ENCODE data around the gene APOL2. TPM values are rescaled to one million over a fixed set of nuclear protein-coding genes. Genes with fewer than 3 reads are reported as not detected.

Gene APOL2
- total RNA-seq, 1 donor from 2014 or later: 38.3 TPM

GRCh38 chr22:36249160-36249559, 9.8 kb upstream of the APOL2 start:
- Mint-ChIP-seq H3K36me3 (ENCODE audit: low read depth) (peaks cover 4% of the 10 kb centered on the region), H3K27me3 (no peaks in the 10 kb centered on the region), H3K4me3 (no peak overlapping the region), H3K4me1 (peaks cover 23% of the 10 kb centered on the region), H3K27ac (no peak overlapping the region), H3K9me3 (peaks cover 7% of the 10 kb centered on the region)
- POLR2A ChIA-PET: interaction anchor here (1.2 kb wide), 1 partner anchor 10 kb away, joined by 3 read pairs; the partner anchor contains the start of gene APOL2
- ATAC-seq (ENCODE audit: low read depth) (no peak), DNase-seq (no peak)
- TF ChIP-seq CTCF (IDR thresholded peaks at IDR 0.05): no peak
- CTCF ChIA-PET: no interaction called here
- intact Hi-C loops (cut with micrococcal nuclease): no loop called here

- no peak for DNase-seq
- no peaks in the 10 kb centered on the region for H3K27me3 Mint-ChIP-seq
- no peak overlapping the region for H3K4me3 Mint-ChIP-seq
- intact Hi-C loops (cut with micrococcal nuclease): no loop called here
- no peak overlapping the region for H3K27ac Mint-ChIP-seq
- TF ChIP-seq CTCF (IDR thresholded peaks at IDR 0.05): no peak
- no peak for ATAC-seq (ENCODE audit: low read depth)
- peaks cover 11% of the 10 kb centered on the region for H3K4me1 Mint-ChIP-seq
- H3K36me3 Mint-ChIP-seq (ENCODE audit: low read depth): peaks cover 2% of the 10 kb centered on the region
- CTCF ChIA-PET: no interaction called here
- POLR2A ChIA-PET: no interaction called here
- peaks cover 10% of the 10 kb centered on the region for H3K9me3 Mint-ChIP-seq
These were observed 8.6 kb upstream of the APOL2 start for GRCh38 chr22:36247955-36248354.

GRCh38 chr22:36246718-36247117, 7.4 kb upstream of the APOL2 start:
- Mint-ChIP-seq H3K27ac (no peak overlapping the region), H3K4me1 (peaks cover 5% of the 10 kb centered on the region), H3K4me3 (no peak overlapping the region), H3K27me3 (no peaks in the 10 kb centered on the region), H3K9me3 (peaks cover 10% of the 10 kb centered on the region), H3K36me3 (ENCODE audit: low read depth) (no peaks in the 10 kb centered on the region)
- no peak for DNase-seq
- ChIA-PET CTCF (no interaction called here), POLR2A (interaction anchor here (0.6 kb wide), 1 partner anchor 189 kb away, joined by 3 read pairs; no protein-coding TSS in a partner anchor)
- intact Hi-C loops (cut with micrococcal nuclease): no loop called here
- ATAC-seq (ENCODE audit: low read depth): no peak
- no peak for TF ChIP-seq CTCF (IDR thresholded peaks at IDR 0.05)

- Mint-ChIP-seq H3K4me1 (peaks cover 5% of the 10 kb centered on the region), H3K27ac (no peak overlapping the region), H3K9me3 (peaks cover 10% of the 10 kb centered on the region), H3K4me3 (no peak overlapping the region), H3K27me3 (no peaks in the 10 kb centered on the region), H3K36me3 (ENCODE audit: low read depth) (no peaks in the 10 kb centered on the region)
- ChIA-PET CTCF (no interaction called here), POLR2A (interaction anchor here (0.6 kb wide), 1 partner anchor 188 kb away, joined by 3 read pairs; no protein-coding TSS in a partner anchor)
- ATAC-seq (ENCODE audit: low read depth) (no peak), DNase-seq (no peak)
- intact Hi-C loops (cut with micrococcal nuclease): no loop called here
- TF ChIP-seq CTCF (IDR thresholded peaks at IDR 0.05): no peak
These were observed 6.6 kb upstream of the APOL2 start for GRCh38 chr22:36245805-36246356.

GRCh38 chr22:36244522-36245391, 5.4 kb upstream of the APOL2 start:
- Mint-ChIP-seq H3K4me1 (peaks cover 6% of the 10 kb centered on the region), H3K27ac (no peak overlapping the region), H3K4me3 (no peak overlapping the region), H3K27me3 (no peaks in the 10 kb centered on the region), H3K36me3 (ENCODE audit: low read depth) (no peaks in the 10 kb centered on the region), H3K9me3 (peaks cover 10% of the 10 kb centered on the region)
- intact Hi-C loops (cut with micrococcal nuclease): no loop called here
- POLR2A ChIA-PET: interaction anchor here (1.8 kb wide), 1 partner anchor 8 kb away, joined by 5 read pairs; the partner anchor contains the start of gene APOL1
- CTCF ChIA-PET: interaction anchor here (1.3 kb wide), 1 partner anchor 33 kb away, joined by 4 read pairs; no protein-coding TSS in a partner anchor
- no peak for DNase-seq
- no peak for TF ChIP-seq CTCF (IDR thresholded peaks at IDR 0.05)
- ATAC-seq (ENCODE audit: low read depth): no peak

Measured in activated B cell treated with CpG ODN at 0.5 μM for 24 hours (primary cell).